GM19043 (cell line): ENCODE data around the gene TMEM218.

Source experiments
- ATAC-seq: cut with Tn5 transposase; IDR thresholded peaks from one replicate; pipeline ENCODE4 v1.9.1; 2021; ENCODE audit warnings: low read depth; ENCODE audit not compliant: unreplicated experiment

TMEM218 gene

DNA sequence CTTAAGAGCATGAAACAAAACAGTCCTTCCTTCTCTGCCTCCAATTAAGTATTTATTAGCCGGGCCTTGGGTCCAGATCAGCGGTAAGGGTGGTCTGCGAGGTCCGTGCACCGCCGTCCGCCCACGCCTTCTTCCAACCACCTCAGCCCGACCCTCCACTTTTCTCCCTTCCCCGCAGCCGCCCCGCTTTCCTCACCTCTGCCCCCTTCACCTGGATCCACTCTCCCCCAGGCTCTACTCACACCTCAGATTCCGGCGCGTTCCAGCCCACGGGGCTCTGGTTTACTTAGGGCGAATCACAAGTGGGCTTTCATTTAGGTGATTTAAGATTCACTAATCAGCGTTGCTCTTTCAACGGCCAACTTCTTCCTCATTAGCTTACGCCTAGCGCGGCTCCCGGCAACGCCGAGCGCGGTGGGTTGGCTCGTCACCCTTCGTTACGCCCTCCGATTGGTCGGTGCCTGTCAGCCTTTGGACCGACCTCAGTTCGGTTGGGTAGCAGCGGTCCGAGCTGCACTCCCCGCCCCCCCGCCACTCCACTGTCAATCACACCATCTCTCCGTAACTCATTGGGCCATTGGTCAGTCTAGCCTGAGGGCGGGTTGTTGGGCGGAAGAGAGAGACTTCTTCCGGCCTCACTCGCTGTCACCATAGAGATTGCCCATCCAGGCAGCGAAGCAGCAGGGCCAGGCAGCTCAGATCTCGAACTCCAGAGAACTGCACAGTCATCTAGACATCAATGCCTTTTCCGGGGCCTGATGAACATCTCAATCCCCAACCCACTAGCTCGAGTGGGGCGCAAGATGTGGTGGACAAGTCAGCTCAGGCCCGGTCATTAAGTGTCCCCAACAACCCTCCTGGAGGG is at the start of gene TMEM218:
TSS of gene TMEM218 (minus strand) at position 284 of the 865 bp plus-strand sequence. CDS start 9,385 bp downstream, outside the sequence.
- peak; percentile 94 for ATAC-seq

DNA sequence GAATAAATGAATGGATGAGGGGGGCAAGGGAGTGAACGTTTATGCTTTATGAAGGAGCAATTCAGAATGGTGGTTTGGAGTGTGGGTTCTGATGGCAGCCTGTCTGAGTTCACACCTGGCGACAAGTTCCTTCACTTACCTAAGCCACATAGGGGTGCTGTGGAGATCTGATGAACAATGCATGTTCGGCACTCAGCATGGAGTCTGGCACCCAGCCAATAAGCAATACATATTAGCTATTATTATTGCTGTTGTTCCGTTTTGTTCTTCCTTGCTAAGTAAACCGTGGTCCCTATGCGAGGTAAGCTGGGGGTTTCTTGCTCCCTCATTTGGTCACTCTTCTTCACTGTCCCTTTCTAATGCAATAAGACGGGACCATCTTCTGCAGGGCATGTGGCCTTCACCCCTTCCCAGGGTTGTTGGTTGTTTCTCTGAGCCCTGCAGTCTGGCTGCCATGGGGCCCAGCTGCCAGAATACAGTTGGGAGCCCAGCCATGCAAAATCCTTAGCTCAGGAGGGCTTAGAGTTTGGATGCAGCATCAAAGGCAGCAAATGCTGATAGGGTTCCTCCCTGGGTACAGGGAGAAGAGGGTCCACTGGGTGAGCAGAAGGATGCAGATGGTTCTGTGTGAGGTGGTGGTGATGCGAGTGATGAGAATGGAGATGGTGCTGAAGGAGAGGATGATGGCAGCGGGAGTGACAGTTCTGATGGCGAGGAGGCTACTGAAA is 46.7 kb upstream of the TMEM218 start:
- ATAC-seq, result no peak

DNA sequence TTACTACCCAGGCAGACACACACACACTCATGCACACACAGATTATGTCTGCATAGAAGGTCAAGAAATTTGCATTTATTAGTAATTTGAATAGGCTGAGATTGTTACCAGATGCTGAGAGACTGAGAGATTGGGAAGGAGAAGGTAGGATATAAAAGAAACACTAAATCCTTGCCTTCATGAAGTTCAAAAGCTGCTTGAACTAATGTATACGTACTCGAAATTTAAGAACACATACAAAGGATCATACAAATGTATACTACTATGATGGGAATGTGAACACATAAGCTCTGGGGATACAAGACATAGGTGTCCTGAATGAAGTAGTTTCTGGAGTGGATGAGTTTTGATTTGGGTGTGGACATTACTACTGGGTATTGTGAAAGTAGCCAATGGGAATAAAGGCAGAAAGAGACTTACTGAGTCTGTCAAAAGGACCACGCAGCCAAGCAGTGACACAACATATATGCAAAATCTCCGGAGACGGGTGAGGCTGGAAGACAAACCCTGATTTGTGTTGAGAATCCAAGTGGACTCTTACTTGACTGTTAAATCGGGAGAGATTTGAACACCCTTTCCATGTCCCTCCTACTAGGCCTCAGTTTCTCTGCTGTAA is 45.8 kb upstream of the TMEM218 start:
- ATAC-seq, result no peak

DNA sequence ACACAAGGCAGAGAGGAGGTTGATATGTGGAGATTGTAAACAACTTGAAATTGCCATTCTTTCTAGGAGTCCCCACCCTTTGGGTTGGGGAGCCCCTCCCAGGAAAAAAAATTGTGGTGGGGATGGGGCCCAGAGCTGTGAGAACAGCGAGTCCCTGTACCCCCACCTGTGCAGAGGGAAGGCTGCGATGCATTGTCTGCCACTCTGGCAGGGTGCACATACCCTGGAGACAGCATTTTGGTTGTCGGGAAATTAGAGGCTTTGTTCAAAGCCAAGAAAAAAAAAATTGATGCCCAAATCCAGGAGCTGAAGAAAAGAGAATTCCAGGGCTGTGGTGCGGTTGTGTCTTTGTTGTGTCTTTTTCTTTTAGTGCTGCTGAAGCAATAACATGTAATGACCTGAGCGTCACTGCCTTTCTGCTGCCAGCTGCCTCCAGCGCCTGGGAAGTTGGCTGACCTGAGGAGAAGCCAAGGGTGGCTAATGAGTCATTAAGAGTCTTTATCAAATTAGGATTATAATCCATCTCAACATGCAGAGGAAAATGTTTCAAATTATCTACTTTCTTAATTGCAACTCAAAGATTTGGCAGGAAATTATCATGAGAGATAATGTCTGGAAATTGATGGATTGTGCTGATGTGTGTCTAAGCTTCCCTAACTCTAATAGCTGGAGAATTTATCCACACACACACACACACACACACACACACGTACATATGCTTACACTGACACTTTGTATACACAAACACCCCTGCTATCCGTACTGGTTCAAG is 45.1 kb upstream of the TMEM218 start:
- no peak for ATAC-seq

DNA sequence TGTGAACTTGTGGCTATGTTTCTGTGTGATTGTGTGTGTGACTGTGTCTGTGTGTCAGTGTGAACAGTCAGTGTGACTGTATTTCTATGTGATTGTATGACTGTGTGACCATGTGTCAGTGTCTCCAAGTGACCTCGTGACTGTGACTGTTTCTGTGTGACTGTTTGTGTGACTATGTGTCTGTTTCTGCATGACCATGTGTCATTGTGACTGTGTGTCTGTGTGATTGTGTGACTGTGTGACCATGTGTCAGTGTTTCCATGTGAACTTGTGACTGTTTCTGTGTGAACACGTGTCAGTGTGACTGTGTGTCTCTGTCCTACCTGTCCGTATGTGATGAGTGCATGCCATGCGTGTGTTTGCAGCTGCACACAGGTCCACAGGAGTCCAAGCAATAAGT is 44.3 kb upstream of the TMEM218 start:
- ATAC-seq, result no peak

DNA sequence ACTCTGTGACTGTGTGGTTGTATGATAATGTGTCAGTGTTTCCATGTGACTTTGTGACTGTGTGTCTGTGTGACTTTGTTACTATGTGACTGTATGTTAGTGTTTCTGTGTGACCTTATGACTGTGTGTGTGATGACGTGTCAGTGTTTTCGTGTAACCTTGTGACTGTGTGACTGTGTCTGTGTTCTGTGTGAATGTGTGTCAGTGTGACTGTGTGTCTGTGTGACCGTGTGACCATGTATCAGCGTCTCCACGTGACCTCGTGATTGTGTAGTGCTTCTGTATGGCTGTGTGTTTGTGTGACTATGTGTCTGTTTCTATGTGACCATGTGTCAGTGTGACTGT is 43.6 kb upstream of the TMEM218 start:
- no peak for ATAC-seq

DNA sequence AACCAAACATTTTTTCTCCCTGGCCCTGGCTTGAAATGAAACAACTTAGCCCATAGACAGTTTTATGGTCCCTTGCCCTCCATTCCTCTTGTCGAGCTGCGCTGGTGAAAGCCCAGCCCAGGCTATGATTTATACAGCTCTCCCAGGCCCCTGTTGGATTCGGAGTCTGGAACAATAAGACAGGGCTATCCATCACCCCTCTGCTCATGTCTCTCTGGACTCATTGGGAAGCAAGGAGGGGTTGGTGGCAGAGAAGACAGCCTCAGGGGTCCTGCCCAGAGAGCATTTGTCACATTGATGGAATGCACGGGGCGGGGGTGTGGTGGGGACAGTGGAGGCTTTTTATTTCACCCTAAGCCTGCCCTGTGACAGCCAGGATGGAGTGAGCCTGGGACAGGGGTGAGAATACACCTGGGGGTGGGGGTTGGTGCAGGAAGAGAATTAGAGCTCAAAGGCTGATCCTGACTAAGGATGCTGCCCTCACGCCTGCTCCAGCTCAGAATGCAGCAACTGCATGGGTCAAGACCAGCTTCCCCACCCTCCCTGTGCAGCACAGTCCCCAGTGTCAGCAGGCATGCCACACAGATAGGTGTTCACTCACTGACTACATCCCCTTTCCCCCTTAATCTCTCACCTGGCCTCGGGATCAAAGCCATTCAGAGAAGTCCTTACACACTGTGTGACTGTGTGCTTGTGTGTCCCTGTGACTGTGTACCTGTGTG is 43.1 kb upstream of the TMEM218 start:
- ATAC-seq, result no peak

DNA sequence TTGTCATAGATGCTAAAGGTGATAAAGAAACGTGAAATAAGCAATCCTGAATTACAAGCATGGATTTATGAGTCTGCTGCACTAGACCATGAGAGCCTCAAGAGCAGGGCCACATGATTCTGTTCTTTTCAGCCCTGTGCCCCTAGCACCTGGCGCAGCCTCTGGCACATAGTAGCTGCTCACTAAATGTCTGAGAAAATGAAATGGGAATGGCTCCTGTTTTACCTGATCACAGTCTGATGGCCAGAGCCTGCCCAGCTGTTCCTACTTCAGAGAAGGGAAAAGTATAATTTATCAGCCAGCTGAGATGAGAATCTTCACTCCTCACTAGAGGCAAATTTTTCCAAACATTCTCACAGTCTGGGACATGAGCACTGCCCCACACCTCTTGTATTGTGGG is 42.4 kb upstream of the TMEM218 start:
- no peak for ATAC-seq

DNA sequence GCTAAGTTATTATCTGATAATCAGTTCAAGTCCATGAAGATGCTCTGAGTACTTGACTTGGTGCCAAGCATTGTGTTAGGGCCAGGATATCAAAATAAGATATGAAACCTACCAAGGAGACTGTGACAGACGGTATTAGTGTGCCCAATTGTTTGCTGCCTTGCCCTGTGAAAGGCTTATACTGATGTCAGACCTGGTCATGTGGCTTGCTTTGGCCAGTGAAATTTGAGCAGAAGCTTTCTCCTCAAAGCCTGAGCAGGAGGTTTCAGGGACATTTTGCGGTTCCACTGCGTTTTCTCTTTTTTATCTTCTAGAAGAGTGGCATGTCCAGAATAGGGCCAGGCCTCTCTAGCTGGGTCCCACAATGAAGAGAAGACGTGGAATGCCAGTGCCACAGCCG is 37.3 kb upstream of the TMEM218 start:
- no peak for ATAC-seq

DNA sequence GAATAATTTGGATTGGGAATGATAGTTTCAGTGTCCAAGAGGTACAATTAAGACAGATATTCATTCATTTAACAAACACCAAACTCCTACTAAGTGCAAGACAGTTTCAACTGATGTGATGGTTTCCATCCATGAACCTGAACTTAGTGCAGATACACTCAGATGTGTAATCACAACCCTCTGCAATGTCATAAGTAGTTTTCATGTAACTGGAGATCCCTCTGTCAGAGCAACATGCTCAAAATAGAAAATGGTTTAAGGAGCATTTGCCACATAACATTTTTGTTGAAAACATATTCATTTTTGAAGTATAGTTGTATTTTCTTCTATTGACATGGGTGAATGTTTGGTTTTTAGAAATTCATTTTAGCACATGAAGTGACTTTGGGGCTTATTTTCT is 36.6 kb upstream of the TMEM218 start:
- no peak for ATAC-seq

DNA sequence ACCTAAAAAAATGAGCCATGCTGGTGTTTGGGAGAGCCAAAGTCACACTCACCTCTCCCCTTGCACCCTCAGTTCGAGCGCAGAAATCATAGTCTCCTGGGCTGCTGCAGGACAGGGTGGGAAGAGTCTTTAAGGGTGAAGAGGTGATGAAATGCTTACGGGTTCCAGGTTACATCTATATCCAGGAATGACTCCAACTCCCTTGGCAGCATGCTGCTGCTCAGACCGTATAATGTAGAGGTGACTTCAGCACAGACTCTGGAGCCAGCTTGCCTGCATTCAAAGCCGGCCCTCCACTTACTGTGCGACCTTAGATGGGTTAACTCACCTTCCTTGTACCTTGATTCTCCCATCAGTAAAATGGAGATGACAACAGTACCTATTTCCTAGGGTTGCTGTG is 35.9 kb upstream of the TMEM218 start:
- no peak for ATAC-seq

DNA sequence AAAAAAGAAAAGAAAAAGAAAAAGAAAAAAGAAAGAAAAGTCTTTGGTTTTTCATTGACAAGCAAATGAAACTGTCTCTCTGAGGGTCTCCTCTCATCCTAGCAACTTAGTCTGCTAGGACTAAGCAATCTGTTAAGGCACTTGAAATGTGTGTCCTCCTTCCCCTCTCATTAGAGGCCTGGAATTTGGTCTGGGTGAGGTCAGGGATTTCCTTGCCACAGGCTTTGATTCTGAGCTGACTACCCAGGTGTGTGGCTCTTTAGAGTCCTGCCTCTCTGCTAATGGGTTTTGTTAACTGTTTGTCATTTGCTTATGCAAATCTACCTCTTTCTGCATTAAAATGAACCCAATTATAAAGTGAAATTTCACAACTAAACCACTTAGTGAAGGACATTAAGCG is 34.8 kb upstream of the TMEM218 start:
- no peak for ATAC-seq

DNA sequence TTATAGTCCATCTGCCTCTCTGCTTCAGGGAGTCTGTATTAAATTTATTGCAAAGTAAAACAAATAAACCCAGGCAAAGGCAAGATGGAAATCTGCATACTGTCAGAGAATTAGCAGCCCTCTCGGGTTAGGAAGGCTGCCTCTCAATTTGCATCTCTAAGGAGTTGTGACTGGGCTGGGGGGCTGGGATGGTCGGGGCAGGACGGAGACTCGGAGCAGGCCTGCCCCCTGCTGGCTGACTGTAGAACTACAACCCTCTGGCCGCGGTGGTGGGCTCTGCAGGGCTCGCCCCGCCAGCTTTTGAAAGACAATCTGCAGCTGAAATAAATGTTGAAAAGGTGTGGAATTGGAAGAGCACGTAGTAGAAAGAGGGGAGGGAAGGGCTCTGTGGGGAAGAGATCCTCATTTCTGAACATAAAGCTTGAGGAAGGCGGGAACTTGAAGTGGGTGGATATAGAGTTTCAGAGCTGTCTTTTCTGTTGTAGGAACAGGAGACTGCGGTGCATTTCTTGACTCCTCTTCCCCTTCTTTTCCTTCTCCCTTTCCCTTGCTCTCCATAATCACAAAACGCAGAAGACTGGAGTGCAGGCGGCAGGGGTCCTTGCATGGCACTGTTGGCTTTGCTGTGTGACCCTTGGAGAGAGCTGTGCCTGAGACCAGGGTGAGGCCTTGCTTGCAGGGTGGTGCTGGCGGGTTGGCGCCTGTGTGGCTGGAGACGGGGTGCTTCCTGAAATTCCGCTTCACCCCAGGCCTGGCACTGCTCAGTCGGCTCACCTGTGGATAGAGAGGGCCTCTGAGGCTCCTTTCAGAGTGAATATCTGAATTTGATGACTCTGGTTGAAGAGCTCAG is 30.5 kb upstream of the TMEM218 start:
- peak; percentile 70 for ATAC-seq

DNA sequence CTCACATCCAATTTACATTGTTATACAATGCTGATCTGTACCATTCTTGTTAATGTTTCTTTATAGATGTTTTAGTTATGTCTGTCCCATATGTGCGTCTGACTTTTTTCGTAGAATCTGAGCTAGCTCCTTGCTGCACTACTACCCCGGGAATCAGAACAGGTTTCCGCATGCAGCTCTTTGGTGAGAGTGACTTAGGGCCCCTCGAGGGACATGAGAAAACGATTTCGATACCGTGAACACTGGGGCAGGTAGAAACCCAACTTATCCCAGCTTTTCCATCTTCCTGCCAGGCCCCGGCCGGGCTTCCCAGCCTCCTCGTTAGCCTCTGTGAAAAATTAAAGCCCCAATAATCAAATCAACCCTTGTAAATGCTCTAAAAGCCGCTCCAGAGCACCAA is 29.8 kb upstream of the TMEM218 start:
- no peak for ATAC-seq

DNA sequence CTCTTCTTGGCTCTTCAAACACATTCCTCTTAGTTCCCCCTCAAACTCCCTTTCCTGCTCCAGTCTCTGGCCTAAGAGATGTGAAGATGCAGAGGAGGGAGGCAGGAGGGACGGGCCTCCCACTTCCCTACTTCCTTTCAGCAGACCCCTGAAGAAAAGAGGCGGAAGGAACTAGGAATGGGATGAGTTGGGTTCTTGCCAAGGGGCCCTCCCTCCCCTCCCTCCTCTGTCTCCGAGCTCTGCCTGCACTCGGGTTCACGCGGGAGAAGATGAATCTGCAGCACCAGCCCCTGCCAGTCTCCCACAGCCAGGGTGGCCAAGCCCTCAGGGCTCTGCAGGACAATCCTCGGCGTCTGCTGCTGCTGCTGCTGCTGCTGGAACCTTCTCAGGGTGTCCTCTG is 28.8 kb upstream of the TMEM218 start:
- ATAC-seq, result no peak

DNA sequence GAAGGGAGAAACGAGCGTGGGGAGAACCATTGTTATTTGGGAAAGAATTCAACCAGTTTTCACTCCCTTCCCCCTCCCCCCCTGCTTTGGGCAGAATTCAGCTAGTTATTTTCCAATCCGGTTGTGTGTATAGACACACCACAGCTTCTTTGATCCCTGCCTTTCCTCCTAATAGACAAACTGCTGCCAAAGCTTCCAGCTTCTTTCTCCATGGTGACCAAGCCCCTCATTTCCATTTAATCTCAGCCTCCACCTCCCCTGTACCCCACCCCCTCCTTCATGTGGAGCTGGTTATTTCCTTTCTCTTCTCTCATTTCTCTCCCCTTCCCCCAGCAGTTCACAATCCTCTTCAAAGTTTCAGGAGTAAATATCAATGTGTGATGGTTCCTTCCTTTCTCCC is 28.4 kb upstream of the TMEM218 start:
- ATAC-seq, result no peak

DNA sequence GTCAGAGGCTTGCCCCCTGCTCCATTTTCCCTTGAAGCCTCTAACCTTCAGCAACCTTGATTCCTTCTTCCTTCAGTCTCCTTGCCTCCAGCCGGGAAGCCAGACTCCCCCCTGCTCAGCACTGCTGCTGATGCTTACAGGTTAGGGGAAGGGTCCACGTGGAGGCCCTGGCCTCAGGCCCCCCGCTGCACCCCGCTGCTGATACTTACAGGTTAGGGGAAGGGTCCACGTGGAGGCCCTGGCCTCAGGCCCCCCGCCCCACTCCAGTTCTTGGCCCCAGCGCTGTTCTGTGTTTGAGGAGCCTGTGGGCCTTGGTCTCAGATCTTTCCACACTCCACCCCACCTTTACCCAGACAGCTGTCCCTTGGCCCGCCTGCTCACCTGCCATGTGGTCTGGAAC is 27.5 kb upstream of the TMEM218 start:
- ATAC-seq, result no peak

DNA sequence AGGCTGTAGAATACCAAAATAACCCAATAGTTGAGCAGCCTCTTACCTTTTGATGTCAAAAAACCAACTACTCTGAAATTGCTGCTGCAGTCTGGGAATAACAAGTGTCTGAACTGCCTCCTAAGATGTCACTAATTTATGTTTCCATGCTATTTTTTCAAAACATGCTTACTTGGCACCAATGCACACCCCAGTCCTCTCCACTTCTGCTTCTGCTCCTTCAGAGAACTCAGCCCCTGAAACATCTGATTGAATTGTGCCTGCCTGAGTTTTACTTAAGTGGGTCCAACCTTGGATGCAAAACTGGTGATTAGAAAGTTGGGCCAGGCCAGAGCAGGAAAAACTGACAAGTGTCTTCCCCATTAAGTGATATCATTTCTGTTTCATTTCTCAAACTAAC is 24.6 kb upstream of the TMEM218 start:
- no peak for ATAC-seq

DNA sequence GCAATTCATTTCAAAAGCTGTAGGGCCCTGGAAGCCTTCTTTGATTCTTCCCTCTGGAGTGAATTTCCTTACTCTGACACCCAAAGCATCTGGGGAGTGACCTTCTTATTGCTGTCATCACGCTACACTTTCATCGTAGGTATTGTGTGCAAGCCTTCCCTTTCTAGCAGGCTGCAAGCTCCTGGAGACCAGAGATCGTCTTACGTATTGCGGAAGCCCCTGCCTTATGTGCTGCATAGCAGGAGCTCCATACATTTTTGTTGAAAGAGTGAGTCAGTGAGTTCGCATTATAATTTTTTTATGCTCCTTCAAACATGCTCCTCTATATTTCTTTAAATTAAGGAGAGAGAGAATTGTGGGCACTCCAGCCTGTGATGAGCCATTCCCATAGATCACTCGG is 21.2 kb upstream of the TMEM218 start:
- ATAC-seq, result no peak
